HG02678 (cell line): Measurements from ENCODE around the gene MCM5.
"Not testable (repeated sequence)": the region's sequence is repeated elsewhere in the genome, so short reads cannot be mapped to it uniquely, and the experiment has no call there.

ENCODE experiments used
- ATAC-seq: cut with Tn5 transposase; IDR thresholded peaks from one replicate; pipeline ENCODE4 v1.9.1; 2021; ENCODE audit warnings: mild to moderate bottlenecking, moderate library complexity; ENCODE audit not compliant: unreplicated experiment

Gene MCM5

GRCh38 chr22:35430897-35431322 is 31.0 kb downstream of the MCM5 start:
- ATAC-seq = no peak

- ATAC-seq = no peak
Observed at GRCh38 chr22:35431483-35432227, 31.7 kb downstream of the MCM5 start.

GRCh38 chr22:35432228-35432905 is 32.4 kb downstream of the MCM5 start:
- ATAC-seq = no peak

- no peak for ATAC-seq
Observed at GRCh38 chr22:35434061-35434710, 34.2 kb downstream of the MCM5 start.

- no peak for ATAC-seq
Observed at GRCh38 chr22:35435201-35435740, 35.3 kb downstream of the MCM5 start.

- no peak for ATAC-seq
Observed at GRCh38 chr22:35436421-35436820, 36.5 kb downstream of the MCM5 start.

- ATAC-seq = no peak
Observed at GRCh38 chr22:35437049-35437448, 37.1 kb downstream of the MCM5 start.

- ATAC-seq = not testable (repeated sequence)
Observed at GRCh38 chr22:35438673-35439364, 38.9 kb downstream of the MCM5 start.

- no peak for ATAC-seq
Observed at GRCh38 chr22:35439365-35439717, 39.4 kb downstream of the MCM5 start.

GRCh38 chr22:35440129-35440528 is 40.2 kb downstream of the MCM5 start:
- no peak for ATAC-seq

- ATAC-seq = no peak
Observed at GRCh38 chr22:35441489-35442100, 41.7 kb downstream of the MCM5 start.

- ATAC-seq = no peak
Observed at GRCh38 chr22:35442471-35442870, 42.5 kb downstream of the MCM5 start.

- no peak for ATAC-seq
Observed at GRCh38 chr22:35443338-35443737, 43.4 kb downstream of the MCM5 start.

GRCh38 chr22:35443790-35444684 is 44.1 kb downstream of the MCM5 start:
- no peak for ATAC-seq

- no peak for ATAC-seq
Observed at GRCh38 chr22:35444685-35445399, 44.9 kb downstream of the MCM5 start.

GRCh38 chr22:35445933-35446332 is 46.0 kb downstream of the MCM5 start:
- ATAC-seq = no peak

GRCh38 chr22:35446365-35446764 is 46.4 kb downstream of the MCM5 start:
- no peak for ATAC-seq

GRCh38 chr22:35448523-35448922 is 48.6 kb downstream of the MCM5 start:
- no peak for ATAC-seq
